Stomach (tissue), 9 donors: ENCODE measurements around the gene FANCE. TPM values are rescaled to one million over a fixed set of nuclear protein-coding genes. Genes with fewer than 3 reads are reported as not detected.
A peak's percentile ranks its signal among the peaks of the same experiment; 100 is the strongest.

Experiments
- DNase-seq, 2 donors: peaks; one replicate each; pipeline versions ENCODE4 v3.0.0 to v3.0.0-alpha.2; 2013 to 2019
- H3K27ac ChIP-seq, 5 donors: fragments of 200-600 bp in 4 of 5; sonication (generic) in 4 of 5; one replicate each; pipeline ENCODE4 v1.5.1; 2013 to 2019; ENCODE audit warnings: mild to moderate bottlenecking in 1 of 5, moderate library complexity in 1 of 5
- H3K27me3 ChIP-seq, 3 donors: fragments of 200-600 bp; sonication (generic); one replicate each; pipeline ENCODE4 v1.5.1; 2017 to 2019; ENCODE audit warnings: mixed run types in 1 of 3
- H3K36me3 ChIP-seq, 4 donors: fragments of 200-600 bp; sonication (generic); 1 replicate in 3 of 4; 2 replicates in 1 of 4; pipeline ENCODE4 v1.5.1; 2016 to 2019
- H3K4me1 ChIP-seq, 4 donors: fragments of 200-600 bp; sonication (generic); one replicate each; pipeline ENCODE4 v1.5.1; 2016 to 2019
- H3K4me3 ChIP-seq, 4 donors: fragments of 200-600 bp; sonication (generic) in 3 of 4; one replicate each; pipeline ENCODE4 v1.5.1; 2016 to 2019; ENCODE audit warnings: mild to moderate bottlenecking in 1 of 4
- H3K9me3 ChIP-seq, 4 donors: fragments of 200-600 bp; sonication (generic); one replicate each; pipeline ENCODE4 v1.5.1; 2016 to 2019
- EP300 ChIP-seq: sonication (generic); formaldehyde crosslinking; IDR thresholded peaks from one replicate; pipeline ENCODE4 v1.6.1; 2017; ENCODE audit warnings: antibody characterized with exemption
- POLR2A ChIP-seq, 4 donors: fragments of 450-650 bp; IDR thresholded peaks; one replicate each; pipeline ENCODE4 v1.6.1; 2016; ENCODE audit warnings: antibody characterized with exemption in 4 of 4, control low read depth in 2 of 4, mild to moderate bottlenecking in 1 of 4, moderate library complexity in 1 of 4
- POLR2AphosphoS5 ChIP-seq, 3 donors: sonication (generic); formaldehyde crosslinking; IDR thresholded peaks; one replicate each; pipeline ENCODE4 v1.6.1; 2016; ENCODE audit warnings: antibody characterized with exemption in 3 of 3
- WGBS, 5 donors: extraction: QIAGEN DNeasy Blood & Tissue Kit in 3 of 5; methylation state at CpG; one replicate each; pipeline versions ENCODE4 v1.1.5 to v1.1.7; 2013 to 2018; 5-methylcytosine and 5-hydroxymethylcytosine counted together
- intact Hi-C: fragments of 100-400 bp; cut with DNase I; formaldehyde crosslinking; loops from one replicate; pipeline ENCODE4 v1.15.1; 2023; ENCODE audit warnings: low total_unique reads
- polyA plus RNA-seq, 3 donors: library from polyadenylated mRNA; stranded (reverse); fragments of 200-250 nt; gene quantifications; one replicate each; pipeline ENCODE4 v1.2.3, GENCODE V29; 2013
- total RNA-seq, 5 donors: library from RNA; depleted of rRNA; stranded (reverse); fragments of >200 nt; gene quantifications; one replicate each; pipeline versions ENCODE4 v1.1.0 to v1.2.3, GENCODE V29; 2014 to 2016
- TF ChIP-seq, protein P1 (sequence below), 7 experiments: fragments of 450-650 bp in 4 of 7; fragments of 200-600 bp in 3 of 7; sonication (generic) in 3 of 7; IDR thresholded peaks; one replicate each; pipeline ENCODE4 v1.5.1; 2016 to 2019; ENCODE audit warnings: antibody characterized with exemption in 7 of 7, control low read depth in 2 of 7, mild to moderate bottlenecking in 1 of 7
- donor health status: healthy with polysubstance abuse.
- donor health status: Bipolar disorder and iron deficiency.
- donor health status: healthy.

The FANCE gene
- total and polyA plus RNA-seq, 8 donors = 1.3 to 8.3 (median 3.3) TPM

DNA sequence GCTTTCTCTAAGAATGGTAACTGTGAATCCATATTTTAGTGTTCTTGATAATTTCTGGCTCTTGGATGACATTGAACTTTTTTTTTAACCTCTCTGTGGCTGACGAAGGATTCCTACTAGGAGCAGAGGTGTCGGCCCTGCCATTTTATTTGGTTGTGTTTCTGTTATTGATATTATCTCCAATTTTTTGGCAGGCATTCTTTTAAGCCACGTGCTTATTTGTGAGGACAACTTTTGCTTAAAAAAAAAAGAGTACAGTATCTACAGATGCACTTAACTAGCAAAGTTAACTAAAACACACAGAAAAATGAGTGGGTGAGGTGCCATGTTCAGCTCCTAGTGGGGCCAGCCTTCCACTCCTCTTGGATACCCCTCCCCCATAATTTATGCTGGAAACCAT, 1.1 kb downstream of the FANCE start:
- H3K36me3 ChIP-seq = peaks cover 0 to 29% (median 23%) of the 10 kb centered on the region in 4 donors
- no peaks in the 10 kb centered on the region for H3K27me3 ChIP-seq
- H3K27ac ChIP-seq = peak overlapping the region in 1 of 5 donors; percentile 88
- peak overlapping the region; percentile 58 to 78 (median 71) for H3K4me3 ChIP-seq
- peaks cover 15 to 32% (median 25%) of the 10 kb centered on the region in 4 donors for H3K4me1 ChIP-seq
- H3K9me3 ChIP-seq = no peaks in the 10 kb centered on the region
- WGBS, 5 donors = 8 to 23% (median 18%) methylated on average over 3 of the region's 3 CpGs
- TF ChIP-seq POLR2A (IDR thresholded peaks at IDR 0.05) (no peak), POLR2AphosphoS5 (IDR thresholded peaks at IDR 0.05) (no peak), EP300 (no peak)
- TF ChIP-seq, protein P1, sequence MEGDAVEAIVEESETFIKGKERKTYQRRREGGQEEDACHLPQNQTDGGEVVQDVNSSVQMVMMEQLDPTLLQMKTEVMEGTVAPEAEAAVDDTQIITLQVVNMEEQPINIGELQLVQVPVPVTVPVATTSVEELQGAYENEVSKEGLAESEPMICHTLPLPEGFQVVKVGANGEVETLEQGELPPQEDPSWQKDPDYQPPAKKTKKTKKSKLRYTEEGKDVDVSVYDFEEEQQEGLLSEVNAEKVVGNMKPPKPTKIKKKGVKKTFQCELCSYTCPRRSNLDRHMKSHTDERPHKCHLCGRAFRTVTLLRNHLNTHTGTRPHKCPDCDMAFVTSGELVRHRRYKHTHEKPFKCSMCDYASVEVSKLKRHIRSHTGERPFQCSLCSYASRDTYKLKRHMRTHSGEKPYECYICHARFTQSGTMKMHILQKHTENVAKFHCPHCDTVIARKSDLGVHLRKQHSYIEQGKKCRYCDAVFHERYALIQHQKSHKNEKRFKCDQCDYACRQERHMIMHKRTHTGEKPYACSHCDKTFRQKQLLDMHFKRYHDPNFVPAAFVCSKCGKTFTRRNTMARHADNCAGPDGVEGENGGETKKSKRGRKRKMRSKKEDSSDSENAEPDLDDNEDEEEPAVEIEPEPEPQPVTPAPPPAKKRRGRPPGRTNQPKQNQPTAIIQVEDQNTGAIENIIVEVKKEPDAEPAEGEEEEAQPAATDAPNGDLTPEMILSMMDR (IDR thresholded peaks at IDR 0.05) = no peak
- intact Hi-C loops = loop anchor here (5.0 kb wide), 2 partner anchors 111 to 156 kb away; partner anchors contain the start of genes DEF6 and PPARD
- no peak for DNase-seq

DNA sequence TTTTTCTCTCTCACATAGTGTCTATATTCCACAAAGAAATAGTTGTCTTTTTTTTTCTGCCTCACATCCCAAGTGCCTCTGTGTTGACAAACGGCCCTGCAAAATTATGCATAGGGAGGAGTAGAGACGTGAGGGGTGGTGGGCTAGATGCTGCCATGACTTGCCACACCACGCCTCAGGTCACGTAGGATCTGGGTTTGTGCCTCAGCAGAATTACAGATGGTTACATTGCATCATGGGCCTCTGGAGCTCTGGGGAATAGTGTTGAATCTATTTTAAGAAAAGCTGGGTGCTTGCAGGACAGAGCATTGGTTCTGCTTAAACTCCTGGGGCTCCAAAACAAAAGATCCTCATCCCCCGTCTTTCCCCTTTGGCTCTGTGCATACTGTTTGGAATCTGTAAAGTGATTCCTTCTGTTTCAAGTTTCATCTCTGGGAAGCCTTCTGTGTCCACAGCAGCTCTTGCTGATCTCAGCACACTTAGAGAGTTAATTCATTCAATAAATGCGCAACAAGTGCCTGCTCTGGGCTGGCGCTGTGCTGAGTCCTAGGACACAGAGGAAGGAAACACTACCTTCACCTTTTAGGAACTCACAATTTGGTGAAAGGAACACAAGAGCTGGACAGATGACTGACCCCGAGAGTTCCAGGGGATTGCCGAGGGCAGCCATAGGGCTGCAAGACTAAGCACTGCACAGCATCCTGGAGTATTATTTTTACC, 2.4 kb downstream of the FANCE start:
- WGBS, 5 donors = 84 to 95% (median 94%) methylated on average over 9 of the region's 9 CpGs
- no peak overlapping the region for H3K4me3 ChIP-seq

DNA sequence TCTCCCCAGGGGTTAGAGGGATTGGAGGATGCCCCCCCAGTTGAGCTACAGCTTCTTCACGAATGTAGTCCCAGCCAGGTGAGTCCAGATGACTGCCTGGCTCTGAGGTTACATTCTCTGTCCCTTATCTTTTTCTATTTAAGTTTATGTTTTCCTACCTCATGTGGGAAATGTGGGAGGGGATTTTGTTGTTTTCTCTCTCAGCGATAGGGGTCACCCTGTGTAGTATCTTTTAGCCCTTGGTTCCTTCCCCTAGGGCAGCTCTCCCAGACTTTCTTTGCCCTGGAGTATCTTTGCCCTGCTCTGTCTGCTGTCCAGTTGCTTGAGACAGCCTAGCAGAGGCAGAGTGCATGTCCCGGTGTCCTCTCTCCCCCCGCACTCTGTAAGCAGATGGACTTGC, 5.8 kb downstream of the FANCE start:
- Histone ChIP-seq H3K27me3 (no peaks in the 10 kb centered on the region), H3K36me3 (peaks cover 3 to 72% (median 51%) of the 10 kb centered on the region in 4 donors), H3K4me1 (peaks cover 6 to 20% (median 13%) of the 10 kb centered on the region in 4 donors), H3K27ac (no peak overlapping the region), H3K4me3 (no peak overlapping the region), H3K9me3 (no peaks in the 10 kb centered on the region)
- intact Hi-C loops = no loop called here
- WGBS, 5 donors = 53 to 69% (median 59%) methylated on average over 4 of the region's 4 CpGs
- no peak for TF ChIP-seq POLR2AphosphoS5 (IDR thresholded peaks at IDR 0.05)
- TF ChIP-seq, protein P1 (IDR thresholded peaks at IDR 0.05) = no peak
- no peak for TF ChIP-seq POLR2A (IDR thresholded peaks at IDR 0.05)
- TF ChIP-seq EP300 = no peak
- DNase-seq = no peak

More for the DNA sequence above, 2.4 kb downstream of the FANCE start:
- H3K9me3 ChIP-seq = no peaks in the 10 kb centered on the region
- peaks cover 15 to 32% (median 25%) of the 10 kb centered on the region in 4 donors for H3K4me1 ChIP-seq
- no peak for TF ChIP-seq POLR2AphosphoS5 (IDR thresholded peaks at IDR 0.05)
- no peak for TF ChIP-seq POLR2A (IDR thresholded peaks at IDR 0.05)
- TF ChIP-seq EP300 = no peak
- no peak for DNase-seq
- H3K36me3 ChIP-seq = peaks cover 2 to 41% (median 31%) of the 10 kb centered on the region in 4 donors
- intact Hi-C loops = loop anchor here (5.0 kb wide), 2 partner anchors 112 to 157 kb away; partner anchors contain the start of genes DEF6 and PPARD
- no peaks in the 10 kb centered on the region for H3K27me3 ChIP-seq
- H3K27ac ChIP-seq = no peak overlapping the region

DNA sequence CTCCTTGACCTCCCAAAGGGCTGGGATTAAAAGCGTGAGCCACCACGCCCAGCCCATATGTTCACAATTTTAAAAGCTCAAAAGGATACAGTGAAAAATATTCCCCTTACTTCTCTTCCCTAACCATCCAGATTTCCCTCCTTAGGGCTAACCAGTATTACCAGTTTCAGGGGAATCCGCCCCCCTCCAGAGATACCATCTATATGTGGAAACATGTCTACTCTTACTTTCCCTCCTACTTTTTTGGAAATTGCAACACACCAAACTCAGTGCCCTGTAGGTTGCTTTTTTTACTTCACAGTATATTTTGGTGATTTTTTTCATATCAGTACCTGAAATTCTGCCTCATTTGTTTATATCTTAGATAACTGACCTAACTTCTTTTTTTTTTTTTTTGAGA, 9.1 kb downstream of the FANCE start:
- no peaks in the 10 kb centered on the region for H3K9me3 ChIP-seq
- DNase-seq = no peak
- intact Hi-C loops = no loop called here
- TF ChIP-seq EP300 = no peak
- TF ChIP-seq, protein P1 (IDR thresholded peaks at IDR 0.05) = no peak
- TF ChIP-seq POLR2AphosphoS5 (IDR thresholded peaks at IDR 0.05) = no peak
- no peak for TF ChIP-seq POLR2A (IDR thresholded peaks at IDR 0.05)
- no peaks in the 10 kb centered on the region for H3K4me1 ChIP-seq
- no peak overlapping the region for H3K4me3 ChIP-seq
- H3K36me3 ChIP-seq = peaks cover 3 to 75% (median 49%) of the 10 kb centered on the region in 4 donors
- no peak overlapping the region for H3K27ac ChIP-seq
- 52 to 91% (median 84%) methylated on average over 3 of the region's 3 CpGs for WGBS, 5 donors
- H3K27me3 ChIP-seq = no peaks in the 10 kb centered on the region

DNA sequence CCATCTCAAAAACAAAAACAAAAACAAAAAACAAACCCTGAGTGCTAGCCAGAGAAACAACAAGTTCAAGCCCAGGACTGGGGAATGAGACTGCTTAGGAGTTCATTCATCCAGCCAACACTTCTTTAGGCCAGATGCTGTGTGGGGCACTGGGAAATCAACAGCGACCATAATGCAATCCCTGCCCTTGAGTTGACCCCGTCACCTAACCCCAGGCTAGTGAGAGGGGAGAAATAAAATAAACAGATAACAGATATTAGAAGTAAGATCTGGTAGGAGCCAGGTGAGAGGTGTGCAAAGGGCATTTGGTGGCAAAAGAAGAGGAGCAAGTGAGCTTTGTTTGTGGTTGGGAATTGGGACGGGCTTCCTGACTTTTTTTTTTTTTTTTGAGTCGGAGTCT, 11.2 kb downstream of the FANCE start:
- Histone ChIP-seq H3K36me3 (peaks cover 3 to 57% (median 35%) of the 10 kb centered on the region in 4 donors), H3K9me3 (no peaks in the 10 kb centered on the region), H3K4me3 (no peak overlapping the region), H3K27me3 (no peaks in the 10 kb centered on the region), H3K27ac (no peak overlapping the region), H3K4me1 (peaks cover 0 to 9% (median 6%) of the 10 kb centered on the region in 4 donors)
- no peak for TF ChIP-seq EP300
- TF ChIP-seq, protein P1 (IDR thresholded peaks at IDR 0.05) = no peak
- TF ChIP-seq POLR2AphosphoS5 (IDR thresholded peaks at IDR 0.05) = no peak
- TF ChIP-seq POLR2A (IDR thresholded peaks at IDR 0.05) = no peak
- DNase-seq = no peak
- intact Hi-C loops = no loop called here
- 75 to 81% (median 77%) methylated on average over 4 of the region's 4 CpGs for WGBS, 5 donors
